WTC11 (cell line): ENCODE results near the gene EPHX1. TPM values are rescaled to one million over a fixed set of nuclear protein-coding genes. Genes with fewer than 3 reads are reported as not detected.

Experiments
- ATAC-seq: fragments of 200-7000 bp; cut with Tn5 transposase; 2 replicates; pipeline ENCODE4 v1.10.0; 2021; ENCODE audit warnings: mild to moderate bottlenecking, moderate library complexity
- CTCF ChIA-PET: fragments of 300-600 bp; sonication (Branson Sonifier 250); formaldehyde crosslinking; loops from one replicate; lab custom pipeline; 2021; ENCODE audit warnings: antibody characterized with exemption; lab: Charles Lee
- POLR2A ChIA-PET: fragments of 350-600 bp; sonication (Branson Sonifier 250); formaldehyde crosslinking; loops from one replicate; lab custom pipeline; 2021; ENCODE audit warnings: antibody characterized with exemption; lab: Charles Lee
- DNase-seq: peaks from one replicate; pipeline ENCODE4 v3.0.0; 2021; ENCODE audit warnings: low spot score
- H3K27ac Mint-ChIP-seq: 2 replicates; pipeline ENCODE4 v1.8.0; 2021; ENCODE audit warnings: mixed read lengths
- H3K27me3 Mint-ChIP-seq: 2 replicates; pipeline ENCODE4 v1.8.0; 2021; ENCODE audit warnings: low read depth, mild to moderate bottlenecking, moderate library complexity, mixed read lengths
- H3K36me3 Mint-ChIP-seq: 2 replicates; pipeline ENCODE4 v1.8.0; 2021; ENCODE audit warnings: mixed read lengths
- H3K4me1 Mint-ChIP-seq: 2 replicates; pipeline ENCODE4 v1.8.0; 2022; ENCODE audit warnings: mixed read lengths
- H3K4me3 Mint-ChIP-seq: 2 replicates; pipeline ENCODE4 v1.8.0; 2021; ENCODE audit warnings: mild to moderate bottlenecking, moderate library complexity, mixed read lengths
- H3K9me3 Mint-ChIP-seq: 2 replicates; pipeline ENCODE4 v1.8.0; 2021; ENCODE audit warnings: mixed read lengths
- CBFB ChIP-seq: sonication (generic); formaldehyde crosslinking; IDR thresholded peaks from 2 replicates; pipeline ENCODE4 v1.8.1; 2022; ENCODE audit warnings: mild to moderate bottlenecking, low read depth, missing genetic modification reagents
- CREM ChIP-seq: sonication (generic); formaldehyde crosslinking; IDR thresholded peaks from 2 replicates; pipeline ENCODE4 v1.8.1; 2022; ENCODE audit warnings: mild to moderate bottlenecking, missing genetic modification reagents, moderate library complexity
- GTF2I ChIP-seq: fragments of 250-450 bp; sonication (Bioruptor Pico); conservative IDR thresholded peaks from 2 replicates; pipeline ENCODE4 v1.4.0; 2021; ENCODE audit warnings: mild to moderate bottlenecking
- HMGA2 ChIP-seq: fragments of 250-450 bp; sonication (Bioruptor Pico); IDR thresholded peaks from 2 replicates; pipeline ENCODE4 v1.4.0; 2021; ENCODE audit warnings: mild to moderate bottlenecking, moderate library complexity
- IRF1 ChIP-seq: sonication (generic); formaldehyde crosslinking; IDR thresholded peaks from 2 replicates; pipeline ENCODE4 v1.8.0; 2023; ENCODE audit warnings: missing genetic modification reagents
- RORB ChIP-seq: fragments of 250-450 bp; sonication (Bioruptor Pico); IDR thresholded peaks from 2 replicates; pipeline ENCODE4 v1.9.0; 2021; ENCODE audit warnings: mild to moderate bottlenecking
- SOX15 ChIP-seq: fragments of 250-450 bp; sonication (Bioruptor Pico); IDR thresholded peaks from 2 replicates; pipeline ENCODE4 v1.9.0; 2021; ENCODE audit warnings: mild to moderate bottlenecking
- TCF7 ChIP-seq: sonication (generic); formaldehyde crosslinking; IDR thresholded peaks from 2 replicates; pipeline ENCODE4 v1.8.0; 2022; ENCODE audit warnings: mild to moderate bottlenecking, low read depth, missing genetic modification reagents, moderate library complexity
- TEAD1 ChIP-seq: sonication (generic); formaldehyde crosslinking; IDR thresholded peaks from 2 replicates; pipeline ENCODE4 v1.8.0; 2022; ENCODE audit warnings: mild to moderate bottlenecking, missing genetic modification reagents
- ZNF138 ChIP-seq: sonication (generic); formaldehyde crosslinking; conservative IDR thresholded peaks from 2 replicates; pipeline ENCODE4 v1.8.1; 2022; ENCODE audit warnings: mild to moderate bottlenecking, moderate library complexity, missing genetic modification reagents
- ZNF512 ChIP-seq: sonication (generic); formaldehyde crosslinking; IDR thresholded peaks from 2 replicates; pipeline ENCODE4 v1.8.1; 2022; ENCODE audit warnings: missing genetic modification reagents, borderline replicate concordance
- total RNA-seq: library from RNA; stranded (reverse); gene quantifications from 3 replicates; pipeline ENCODE4 v1.2.3, GENCODE V29; 2021
- TF ChIP-seq, protein P1 (sequence below): sonication (generic); formaldehyde crosslinking; conservative IDR thresholded peaks from 2 replicates; pipeline ENCODE4 v1.8.1; 2022; ENCODE audit warnings: mild to moderate bottlenecking, missing genetic modification reagents
- TF ChIP-seq, protein P2 (sequence below): sonication (generic); formaldehyde crosslinking; IDR thresholded peaks from 2 replicates; pipeline ENCODE4 v1.8.1; 2022; ENCODE audit warnings: low read depth, mild to moderate bottlenecking, moderate library complexity, missing genetic modification reagents, borderline replicate concordance
- TF ChIP-seq, protein P3 (sequence below): sonication (generic); formaldehyde crosslinking; IDR thresholded peaks from 2 replicates; pipeline ENCODE4 v1.8.0; 2022; ENCODE audit warnings: missing genetic modification reagents
- TF ChIP-seq, protein P4 (sequence below): sonication (generic); formaldehyde crosslinking; conservative IDR thresholded peaks from 2 replicates; pipeline ENCODE4 v1.8.1; 2023; ENCODE audit warnings: mild to moderate bottlenecking, low read depth, missing genetic modification reagents, moderate library complexity
- TF ChIP-seq, protein P5 (sequence below): sonication (generic); formaldehyde crosslinking; IDR thresholded peaks from 2 replicates; pipeline ENCODE4 v1.8.0; 2022; ENCODE audit warnings: mild to moderate bottlenecking, missing genetic modification reagents

Gene EPHX1
- total RNA-seq, 1 experiment from 2014 or later = 60.9 TPM

- TF ChIP-seq, protein P1, sequence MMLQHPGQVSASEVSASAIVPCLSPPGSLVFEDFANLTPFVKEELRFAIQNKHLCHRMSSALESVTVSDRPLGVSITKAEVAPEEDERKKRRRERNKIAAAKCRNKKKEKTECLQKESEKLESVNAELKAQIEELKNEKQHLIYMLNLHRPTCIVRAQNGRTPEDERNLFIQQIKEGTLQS = no peak
- TF ChIP-seq, protein P2, sequence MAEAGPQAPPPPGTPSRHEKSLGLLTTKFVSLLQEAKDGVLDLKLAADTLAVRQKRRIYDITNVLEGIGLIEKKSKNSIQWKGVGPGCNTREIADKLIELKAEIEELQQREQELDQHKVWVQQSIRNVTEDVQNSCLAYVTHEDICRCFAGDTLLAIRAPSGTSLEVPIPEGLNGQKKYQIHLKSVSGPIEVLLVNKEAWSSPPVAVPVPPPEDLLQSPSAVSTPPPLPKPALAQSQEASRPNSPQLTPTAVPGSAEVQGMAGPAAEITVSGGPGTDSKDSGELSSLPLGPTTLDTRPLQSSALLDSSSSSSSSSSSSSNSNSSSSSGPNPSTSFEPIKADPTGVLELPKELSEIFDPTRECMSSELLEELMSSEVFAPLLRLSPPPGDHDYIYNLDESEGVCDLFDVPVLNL (CRISPR knock-in tag) = no peak
- no peak for TF ChIP-seq SOX15
- TF ChIP-seq IRF1 = no peak
- TF ChIP-seq, protein P3, sequence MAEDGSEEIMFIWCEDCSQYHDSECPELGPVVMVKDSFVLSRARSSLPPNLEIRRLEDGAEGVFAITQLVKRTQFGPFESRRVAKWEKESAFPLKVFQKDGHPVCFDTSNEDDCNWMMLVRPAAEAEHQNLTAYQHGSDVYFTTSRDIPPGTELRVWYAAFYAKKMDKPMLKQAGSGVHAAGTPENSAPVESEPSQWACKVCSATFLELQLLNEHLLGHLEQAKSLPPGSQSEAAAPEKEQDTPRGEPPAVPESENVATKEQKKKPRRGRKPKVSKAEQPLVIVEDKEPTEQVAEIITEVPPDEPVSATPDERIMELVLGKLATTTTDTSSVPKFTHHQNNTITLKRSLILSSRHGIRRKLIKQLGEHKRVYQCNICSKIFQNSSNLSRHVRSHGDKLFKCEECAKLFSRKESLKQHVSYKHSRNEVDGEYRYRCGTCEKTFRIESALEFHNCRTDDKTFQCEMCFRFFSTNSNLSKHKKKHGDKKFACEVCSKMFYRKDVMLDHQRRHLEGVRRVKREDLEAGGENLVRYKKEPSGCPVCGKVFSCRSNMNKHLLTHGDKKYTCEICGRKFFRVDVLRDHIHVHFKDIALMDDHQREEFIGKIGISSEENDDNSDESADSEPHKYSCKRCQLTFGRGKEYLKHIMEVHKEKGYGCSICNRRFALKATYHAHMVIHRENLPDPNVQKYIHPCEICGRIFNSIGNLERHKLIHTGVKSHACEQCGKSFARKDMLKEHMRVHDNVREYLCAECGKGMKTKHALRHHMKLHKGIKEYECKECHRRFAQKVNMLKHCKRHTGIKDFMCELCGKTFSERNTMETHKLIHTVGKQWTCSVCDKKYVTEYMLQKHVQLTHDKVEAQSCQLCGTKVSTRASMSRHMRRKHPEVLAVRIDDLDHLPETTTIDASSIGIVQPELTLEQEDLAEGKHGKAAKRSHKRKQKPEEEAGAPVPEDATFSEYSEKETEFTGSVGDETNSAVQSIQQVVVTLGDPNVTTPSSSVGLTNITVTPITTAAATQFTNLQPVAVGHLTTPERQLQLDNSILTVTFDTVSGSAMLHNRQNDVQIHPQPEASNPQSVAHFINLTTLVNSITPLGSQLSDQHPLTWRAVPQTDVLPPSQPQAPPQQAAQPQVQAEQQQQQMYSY (CRISPR knock-in tag) = no peak
- TF ChIP-seq CREM = no peak
- no peak for TF ChIP-seq RORB
- no peak for TF ChIP-seq ZNF512
- no peak for TF ChIP-seq CBFB
- TF ChIP-seq ZNF138 (CRISPR knock-in tag) = no peak
- TF ChIP-seq TCF7 (CRISPR knock-in tag) = no peak
- TF ChIP-seq, all 79 proteins: peak for 0
Measured at GRCh38 chr1:225771661-225772322, 38.1 kb upstream of the EPHX1 start (continued).

- H3K27ac Mint-ChIP-seq = peak overlapping the region; percentile 77
- H3K4me1 Mint-ChIP-seq = peaks cover 53% of the 10 kb centered on the region
- H3K27me3 Mint-ChIP-seq = no peaks in the 10 kb centered on the region; the same call in 1 of the 2 replicates
- ATAC-seq (peak; percentile 86), DNase-seq (peak; percentile 88)
- ChIA-PET POLR2A (interaction anchor here (1.3 to 2.1 kb wide), 2 partner anchors 21 to 120 kb away, joined by 4 to 8 read pairs; partner anchors contain the start of gene ENAH), CTCF (interaction anchor here (0.5 to 7.0 kb wide), 42 partner anchors 9 to 311 kb away, joined by 3 to 99 read pairs (median 5); partner anchors contain the start of genes ENAH, EPHX1 and SDE2)
- H3K4me3 Mint-ChIP-seq = no peak overlapping the region
- TF ChIP-seq HMGA2 (CRISPR knock-in tag) = no peak
- TF ChIP-seq, protein P4, sequence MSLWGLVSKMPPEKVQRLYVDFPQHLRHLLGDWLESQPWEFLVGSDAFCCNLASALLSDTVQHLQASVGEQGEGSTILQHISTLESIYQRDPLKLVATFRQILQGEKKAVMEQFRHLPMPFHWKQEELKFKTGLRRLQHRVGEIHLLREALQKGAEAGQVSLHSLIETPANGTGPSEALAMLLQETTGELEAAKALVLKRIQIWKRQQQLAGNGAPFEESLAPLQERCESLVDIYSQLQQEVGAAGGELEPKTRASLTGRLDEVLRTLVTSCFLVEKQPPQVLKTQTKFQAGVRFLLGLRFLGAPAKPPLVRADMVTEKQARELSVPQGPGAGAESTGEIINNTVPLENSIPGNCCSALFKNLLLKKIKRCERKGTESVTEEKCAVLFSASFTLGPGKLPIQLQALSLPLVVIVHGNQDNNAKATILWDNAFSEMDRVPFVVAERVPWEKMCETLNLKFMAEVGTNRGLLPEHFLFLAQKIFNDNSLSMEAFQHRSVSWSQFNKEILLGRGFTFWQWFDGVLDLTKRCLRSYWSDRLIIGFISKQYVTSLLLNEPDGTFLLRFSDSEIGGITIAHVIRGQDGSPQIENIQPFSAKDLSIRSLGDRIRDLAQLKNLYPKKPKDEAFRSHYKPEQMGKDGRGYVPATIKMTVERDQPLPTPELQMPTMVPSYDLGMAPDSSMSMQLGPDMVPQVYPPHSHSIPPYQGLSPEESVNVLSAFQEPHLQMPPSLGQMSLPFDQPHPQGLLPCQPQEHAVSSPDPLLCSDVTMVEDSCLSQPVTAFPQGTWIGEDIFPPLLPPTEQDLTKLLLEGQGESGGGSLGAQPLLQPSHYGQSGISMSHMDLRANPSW (CRISPR knock-in tag) = no peak
- TF ChIP-seq, protein P5, sequence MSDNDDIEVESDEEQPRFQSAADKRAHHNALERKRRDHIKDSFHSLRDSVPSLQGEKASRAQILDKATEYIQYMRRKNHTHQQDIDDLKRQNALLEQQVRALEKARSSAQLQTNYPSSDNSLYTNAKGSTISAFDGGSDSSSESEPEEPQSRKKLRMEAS = no peak
- no peak for TF ChIP-seq GTF2I (CRISPR knock-in tag)
- TF ChIP-seq TEAD1 (CRISPR knock-in tag) = peak; percentile 36; the same call in 1 of the 2 replicates
- H3K36me3 Mint-ChIP-seq = no peaks in the 10 kb centered on the region
- no peaks in the 10 kb centered on the region for H3K9me3 Mint-ChIP-seq
Measured at GRCh38 chr1:225772323-225772768, 37.6 kb upstream of the EPHX1 start.
